GM12891 (cell line): ENCODE data around the gene CYFIP1.

Experiments
- POLR2A ChIP-seq: IDR thresholded peaks from 2 replicates; pipeline ENCODE4 v1.6.1; 2011; ENCODE audit warnings: low read depth, low read length, control low read depth
- POLR2AphosphoS5 ChIP-seq: IDR thresholded peaks from 2 replicates; pipeline ENCODE4 v1.6.1; 2011; ENCODE audit warnings: low read depth, low read length, control low read depth
- TAF1 ChIP-seq: IDR thresholded peaks from 2 replicates; pipeline ENCODE4 v1.6.1; 2011; ENCODE audit warnings: low read depth, low read length, control low read depth

DNA sequence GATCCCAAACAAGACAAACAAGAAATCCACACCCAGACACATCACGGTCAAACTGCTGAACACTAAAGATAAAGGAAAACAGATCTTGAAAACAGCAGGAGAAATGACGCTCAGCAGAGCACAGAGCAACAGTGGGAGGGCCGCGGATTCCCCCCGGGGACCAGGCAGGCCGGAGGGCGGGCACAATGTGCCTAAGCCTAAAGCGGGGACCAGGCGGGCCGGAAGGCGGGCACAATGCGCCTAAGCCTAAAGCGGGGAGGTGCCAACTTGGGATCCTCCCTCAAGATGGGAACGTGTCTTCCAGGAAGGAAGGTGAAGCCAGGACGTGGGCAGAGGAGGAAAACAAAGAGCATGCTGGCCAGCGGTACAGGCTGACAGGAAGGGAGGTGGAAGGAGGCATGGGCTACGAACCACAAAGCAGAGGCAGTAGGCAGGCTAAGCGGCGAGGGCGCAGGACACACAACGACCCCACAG, 31.1 kb downstream of the CYFIP1 start:
- no peak for TF ChIP-seq POLR2A
- no peak for TF ChIP-seq TAF1
- TF ChIP-seq POLR2AphosphoS5 = no peak
